GM19351 (cell line): Measurements from ENCODE around the gene SPCS3.
"Not testable (repeated sequence)": the region's sequence is repeated elsewhere in the genome, so short reads cannot be mapped to it uniquely, and the experiment has no call there.

Source experiments
- ATAC-seq: cut with Tn5 transposase; IDR thresholded peaks from one replicate; pipeline ENCODE4 v1.9.1; 2021; ENCODE audit warnings: mild to moderate bottlenecking, moderate library complexity; ENCODE audit not compliant: unreplicated experiment

The SPCS3 gene

GRCh38 chr4:176302283-176303275, 17.2 kb upstream of the SPCS3 start:
- ATAC-seq = no peak

GRCh38 chr4:176303938-176304337, 15.8 kb upstream of the SPCS3 start:
- no peak for ATAC-seq

GRCh38 chr4:176306837-176307665, 12.7 kb upstream of the SPCS3 start:
- ATAC-seq = no peak

GRCh38 chr4:176307666-176307930, 12.2 kb upstream of the SPCS3 start:
- ATAC-seq = no peak

GRCh38 chr4:176308441-176308840, 11.3 kb upstream of the SPCS3 start:
- ATAC-seq = peak; percentile 49

- ATAC-seq = peak; percentile 98
These were observed 10.7 kb upstream of the SPCS3 start for GRCh38 chr4:176309046-176309445.

- ATAC-seq = no peak
These were observed 10.0 kb upstream of the SPCS3 start for GRCh38 chr4:176309772-176310171.

GRCh38 chr4:176313596-176314336, 6.0 kb upstream of the SPCS3 start:
- no peak for ATAC-seq

GRCh38 chr4:176319151-176319703, 539 bp upstream of the SPCS3 start:
- no peak for ATAC-seq

GRCh38 chr4:176320340-176320975, 692 bp downstream of the SPCS3 start:
- peak; percentile 72 for ATAC-seq

GRCh38 chr4:176320976-176321361, 1.2 kb downstream of the SPCS3 start:
- ATAC-seq = no peak

- ATAC-seq = no peak
These were observed 1.8 kb downstream of the SPCS3 start for GRCh38 chr4:176321589-176321988.

GRCh38 chr4:176323511-176324160, 3.9 kb downstream of the SPCS3 start:
- no peak for ATAC-seq

- ATAC-seq = not testable (repeated sequence)
These were observed 5.1 kb downstream of the SPCS3 start for GRCh38 chr4:176324876-176325275.

- no peak for ATAC-seq
These were observed 13.3 kb downstream of the SPCS3 start for GRCh38 chr4:176333076-176333475.

GRCh38 chr4:176334066-176334465, 14.3 kb downstream of the SPCS3 start:
- no peak for ATAC-seq

- no peak for ATAC-seq
These were observed 15.7 kb downstream of the SPCS3 start for GRCh38 chr4:176335421-176335820.

GRCh38 chr4:176339936-176340761, 20.4 kb downstream of the SPCS3 start:
- no peak for ATAC-seq
